ENCODE results near the gene PLA2G4D. TPM values are rescaled to one million over a fixed set of nuclear protein-coding genes. Genes with fewer than 3 reads are reported as not detected.

The PLA2G4D gene
- total RNA-seq, 1 donor from 2014 or later = not detected

DNA sequence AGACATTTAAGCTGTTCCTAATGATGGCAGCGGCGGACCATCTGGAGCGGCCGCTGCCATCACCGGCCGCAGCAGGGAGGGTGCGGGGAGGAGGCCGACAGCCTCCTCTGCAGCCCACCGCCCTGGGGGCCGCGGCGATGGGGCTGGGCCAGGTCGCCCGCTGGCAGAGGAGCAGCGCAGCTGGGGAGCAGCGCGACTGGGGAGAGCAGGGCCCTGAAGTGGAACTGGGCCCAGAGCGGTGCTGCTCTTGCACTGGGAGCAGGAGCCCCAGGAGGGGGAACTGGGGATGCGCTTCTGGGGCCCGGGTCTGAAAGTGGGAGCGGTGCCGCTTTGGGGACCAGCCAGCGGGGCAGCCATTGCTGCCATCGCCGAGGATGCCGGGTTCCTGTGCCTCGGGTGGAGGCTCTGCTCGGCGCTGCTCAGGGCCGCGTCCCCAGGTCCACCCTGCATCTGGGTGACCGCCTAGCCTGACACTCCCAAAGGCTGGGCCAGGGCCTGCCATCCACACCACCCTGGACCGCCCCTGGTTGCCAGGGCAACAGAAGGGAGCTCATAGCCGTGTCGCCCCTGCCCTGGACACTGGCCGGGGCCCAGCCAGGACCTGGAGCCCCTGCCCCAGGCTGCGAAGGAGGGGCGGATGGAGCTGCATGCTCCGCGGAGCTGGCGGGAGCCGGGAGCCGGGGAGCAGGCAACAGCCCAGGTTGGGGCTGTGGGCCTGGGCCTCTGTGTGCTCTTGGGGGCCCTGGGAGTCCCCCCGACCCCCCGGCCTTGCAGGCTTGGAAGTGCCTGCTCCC lies 58.1 kb downstream of the PLA2G4D start:
- TF ChIP-seq, protein P1, sequence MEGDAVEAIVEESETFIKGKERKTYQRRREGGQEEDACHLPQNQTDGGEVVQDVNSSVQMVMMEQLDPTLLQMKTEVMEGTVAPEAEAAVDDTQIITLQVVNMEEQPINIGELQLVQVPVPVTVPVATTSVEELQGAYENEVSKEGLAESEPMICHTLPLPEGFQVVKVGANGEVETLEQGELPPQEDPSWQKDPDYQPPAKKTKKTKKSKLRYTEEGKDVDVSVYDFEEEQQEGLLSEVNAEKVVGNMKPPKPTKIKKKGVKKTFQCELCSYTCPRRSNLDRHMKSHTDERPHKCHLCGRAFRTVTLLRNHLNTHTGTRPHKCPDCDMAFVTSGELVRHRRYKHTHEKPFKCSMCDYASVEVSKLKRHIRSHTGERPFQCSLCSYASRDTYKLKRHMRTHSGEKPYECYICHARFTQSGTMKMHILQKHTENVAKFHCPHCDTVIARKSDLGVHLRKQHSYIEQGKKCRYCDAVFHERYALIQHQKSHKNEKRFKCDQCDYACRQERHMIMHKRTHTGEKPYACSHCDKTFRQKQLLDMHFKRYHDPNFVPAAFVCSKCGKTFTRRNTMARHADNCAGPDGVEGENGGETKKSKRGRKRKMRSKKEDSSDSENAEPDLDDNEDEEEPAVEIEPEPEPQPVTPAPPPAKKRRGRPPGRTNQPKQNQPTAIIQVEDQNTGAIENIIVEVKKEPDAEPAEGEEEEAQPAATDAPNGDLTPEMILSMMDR (IDR thresholded peaks at IDR 0.05; ENCODE audit: insufficient read depth, low read length, poor library complexity, severe bottlenecking) = no peak
- DNase-seq (ENCODE audit: low read depth) = no peak
- no peak overlapping the region for H3K4me3 ChIP-seq (ENCODE audit: low read depth, low read length)
- no peaks in the 10 kb centered on the region for H3K27me3 ChIP-seq (ENCODE audit: control insufficient read depth, insufficient read depth, low read length)
- H3K36me3 ChIP-seq (ENCODE audit: control insufficient read depth, insufficient read depth, low read length) = no peaks in the 10 kb centered on the region

DNA sequence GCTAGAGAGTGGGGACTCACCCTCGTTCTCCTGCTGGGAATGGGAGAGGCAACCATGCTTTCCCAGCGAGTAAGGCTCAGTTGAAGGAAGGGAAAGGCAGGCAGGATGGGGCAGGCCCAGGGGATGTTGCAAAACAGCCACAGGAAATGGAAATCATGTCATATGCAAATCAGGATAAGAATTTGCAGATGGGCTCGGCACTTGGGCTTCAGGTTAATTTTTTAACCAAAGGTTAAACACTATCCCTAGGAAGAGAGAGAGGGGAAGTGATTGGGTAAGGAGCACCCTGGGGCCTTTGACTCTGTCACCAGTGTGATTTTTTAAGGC lies 59.0 kb downstream of the PLA2G4D start:
- no peak for DNase-seq (ENCODE audit: low read depth)
- TF ChIP-seq, protein P1 (IDR thresholded peaks at IDR 0.05; ENCODE audit: insufficient read depth, low read length, poor library complexity, severe bottlenecking) = no peak
- Histone ChIP-seq H3K4me3 (ENCODE audit: low read depth, low read length) (no peak overlapping the region), H3K27me3 (ENCODE audit: control insufficient read depth, insufficient read depth, low read length) (no peaks in the 10 kb centered on the region), H3K36me3 (ENCODE audit: control insufficient read depth, insufficient read depth, low read length) (no peaks in the 10 kb centered on the region)

DNA sequence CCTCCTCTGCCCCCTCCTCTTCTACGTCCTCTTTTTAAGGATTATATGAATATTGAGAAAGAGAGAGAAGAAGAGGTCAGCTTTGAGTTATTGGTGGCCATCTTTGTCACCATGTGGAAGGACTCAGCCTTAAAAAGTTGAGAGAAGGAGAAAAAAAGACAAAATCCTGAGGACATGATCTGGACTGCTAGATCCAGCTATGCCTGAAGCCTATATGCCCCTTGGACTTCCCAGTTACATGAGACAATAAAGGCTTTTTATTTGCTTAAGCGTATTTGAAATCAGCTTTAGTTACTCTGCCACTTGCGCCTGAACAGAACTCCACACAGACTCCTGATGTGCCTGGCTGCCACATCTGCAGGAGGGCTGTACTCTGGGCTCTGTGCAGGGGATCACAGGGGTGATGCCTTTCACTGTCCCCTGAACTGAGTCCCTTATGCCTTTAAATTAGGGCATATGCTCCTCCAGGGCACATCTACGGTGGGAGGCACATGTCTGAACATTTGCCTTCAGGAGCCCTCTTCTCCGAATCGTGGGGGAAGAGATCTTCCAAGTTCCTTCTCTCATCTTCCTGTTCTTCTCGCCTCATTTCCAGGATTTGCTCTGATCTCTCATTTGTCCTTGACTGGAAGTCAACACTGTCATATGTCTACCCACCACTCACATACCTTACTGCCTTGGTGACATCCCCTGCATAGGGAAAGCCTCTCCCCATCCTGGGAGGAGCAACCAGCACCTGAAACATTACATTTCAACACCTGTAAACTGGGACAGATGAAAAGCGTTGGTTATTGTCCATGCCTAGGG lies 59.5 kb downstream of the PLA2G4D start:
- DNase-seq (ENCODE audit: low read depth) = no peak
- no peaks in the 10 kb centered on the region for H3K27me3 ChIP-seq (ENCODE audit: control insufficient read depth, insufficient read depth, low read length)
- H3K4me3 ChIP-seq (ENCODE audit: low read depth, low read length) = no peak overlapping the region
- TF ChIP-seq, protein P1 (IDR thresholded peaks at IDR 0.05; ENCODE audit: insufficient read depth, low read length, poor library complexity, severe bottlenecking) = no peak
- no peaks in the 10 kb centered on the region for H3K36me3 ChIP-seq (ENCODE audit: control insufficient read depth, insufficient read depth, low read length)

DNA sequence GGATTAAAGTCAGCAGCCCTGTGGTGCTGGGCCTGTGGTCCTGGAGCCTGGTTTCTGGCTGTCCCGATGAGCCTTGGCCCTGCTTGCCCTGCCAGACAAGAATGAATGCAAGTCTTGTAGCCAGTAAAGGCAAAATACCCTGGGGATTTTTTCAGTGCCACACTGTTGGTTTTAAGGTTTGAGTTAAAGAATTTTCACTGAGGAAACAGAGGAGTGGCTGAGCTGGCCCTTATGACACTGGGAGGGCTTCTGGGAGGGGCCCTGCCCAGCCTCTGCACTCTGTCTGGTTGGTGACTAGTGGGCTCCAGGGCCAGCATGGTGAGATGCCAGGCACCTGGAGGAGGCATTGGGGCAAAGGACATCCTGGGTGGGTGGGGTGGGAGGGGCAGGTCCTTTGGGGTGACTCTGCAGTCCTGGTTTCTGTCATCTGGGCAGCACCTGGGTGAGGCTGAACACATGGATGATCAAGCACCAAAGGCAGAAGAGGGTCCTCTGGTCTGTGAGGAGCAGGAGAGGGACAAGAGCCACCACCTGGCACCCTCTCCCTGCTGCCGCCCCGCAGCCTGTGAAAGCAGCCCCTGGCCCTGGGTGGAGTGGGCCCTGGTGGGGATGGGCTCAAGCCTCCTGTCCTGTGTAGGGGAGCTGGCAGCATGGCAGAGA lies 61.0 kb downstream of the PLA2G4D start:
- TF ChIP-seq, protein P1 (IDR thresholded peaks at IDR 0.05; ENCODE audit: insufficient read depth, low read length, poor library complexity, severe bottlenecking) = no peak
- no peak for DNase-seq (ENCODE audit: low read depth)
- Histone ChIP-seq H3K36me3 (ENCODE audit: control insufficient read depth, insufficient read depth, low read length) (no peaks in the 10 kb centered on the region), H3K27me3 (ENCODE audit: control insufficient read depth, insufficient read depth, low read length) (no peaks in the 10 kb centered on the region), H3K4me3 (ENCODE audit: low read depth, low read length) (no peak overlapping the region)

DNA sequence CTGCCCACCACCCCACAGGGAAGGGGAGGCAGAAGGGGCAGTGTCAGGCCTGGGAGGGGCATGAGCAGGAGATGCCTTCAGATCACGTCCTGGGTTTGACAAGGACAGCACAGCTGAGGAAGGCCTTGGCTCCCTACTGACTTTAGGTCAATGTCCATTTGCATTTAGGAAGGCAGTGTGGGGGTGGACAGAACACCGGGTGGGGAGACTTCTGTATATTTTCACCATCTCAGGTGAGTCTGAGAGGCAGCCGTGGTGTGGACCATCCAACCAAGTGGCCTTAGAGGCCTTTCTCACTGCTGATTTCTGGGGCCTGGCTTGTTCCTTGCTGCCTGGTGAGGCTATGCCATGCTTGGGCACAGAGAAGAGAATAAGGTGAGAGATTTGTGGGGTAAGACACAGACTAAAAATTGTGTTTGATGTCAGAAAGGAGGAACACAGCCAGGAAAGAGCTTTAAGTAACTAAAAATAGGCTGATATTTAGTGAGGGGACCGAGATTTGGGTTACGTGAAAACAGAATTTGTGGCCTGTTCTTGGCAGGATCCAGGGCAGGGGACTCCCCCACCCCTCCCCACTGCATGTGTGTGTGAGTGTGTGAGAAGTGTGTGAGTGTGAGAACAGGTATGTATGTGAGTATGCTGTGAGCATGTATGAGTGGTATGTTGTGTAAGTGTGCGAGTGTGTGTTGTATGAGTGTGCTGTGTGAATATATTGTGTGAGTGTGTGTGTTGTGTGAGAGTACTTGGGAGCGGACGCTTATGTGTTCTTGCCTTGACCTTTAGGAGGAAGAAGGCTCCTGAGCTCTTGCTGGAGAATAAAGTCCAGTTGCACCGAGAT lies 61.8 kb downstream of the PLA2G4D start:
- Histone ChIP-seq H3K4me3 (ENCODE audit: low read depth, low read length) (no peak overlapping the region), H3K36me3 (ENCODE audit: control insufficient read depth, insufficient read depth, low read length) (no peaks in the 10 kb centered on the region), H3K27me3 (ENCODE audit: control insufficient read depth, insufficient read depth, low read length) (peaks cover 1% of the 10 kb centered on the region)
- no peak for DNase-seq (ENCODE audit: low read depth)
- TF ChIP-seq, protein P1 (IDR thresholded peaks at IDR 0.05; ENCODE audit: insufficient read depth, low read length, poor library complexity, severe bottlenecking) = no peak

Data from kidney epithelial cell (primary cell).